Erythroblast (primary cell): ENCODE data around the gene NKAIN4.

Experiments
- GATA1 ChIP-seq: IDR thresholded peaks from 2 replicates; pipeline ENCODE4 v1.6.1; 2011; ENCODE audit warnings: low read depth, mild to moderate bottlenecking, control low read depth, low read length, moderate library complexity
- POLR2A ChIP-seq: IDR thresholded peaks from 2 replicates; pipeline ENCODE4 v1.6.1; 2011; ENCODE audit warnings: mild to moderate bottlenecking, low read length

DNA sequence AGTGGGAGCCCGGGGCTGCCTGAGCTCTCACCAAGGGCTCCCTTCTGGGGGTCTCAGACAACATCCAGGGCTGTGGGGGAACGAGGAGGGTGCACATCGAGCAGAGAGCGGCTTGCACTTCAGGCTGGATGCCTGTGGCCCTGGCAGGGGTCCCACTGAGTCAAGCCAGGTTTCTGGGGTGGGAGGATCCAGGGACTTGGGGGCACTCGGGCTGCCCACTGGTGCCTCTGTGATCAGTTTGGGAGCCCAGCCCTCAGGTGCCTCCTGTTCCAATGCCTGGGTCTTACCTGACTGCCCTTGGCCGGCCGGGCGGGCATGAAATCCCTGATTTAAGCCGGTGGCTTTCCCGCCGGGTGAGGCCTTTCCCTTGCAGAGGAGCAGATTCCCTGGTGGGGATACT is 39.2 kb upstream of the NKAIN4 start:
- TF ChIP-seq POLR2A (no peak), GATA1 (no peak)
